GM12878 (cell line): ENCODE results near the gene LTA. TPM values are rescaled to one million over a fixed set of nuclear protein-coding genes. Genes with fewer than 3 reads are reported as not detected.

Experiments used
- CBFB ChIP-seq: IDR thresholded peaks from 2 replicates; pipeline ENCODE4 v1.6.1; 2016; ENCODE audit warnings: antibody characterized with exemption, low read depth
- CREB1 ChIP-seq: IDR thresholded peaks from 2 replicates; pipeline ENCODE4 v1.6.1; 2012; ENCODE audit warnings: low read depth, mild to moderate bottlenecking, inconsistent platforms
- EZH2 ChIP-seq: IDR thresholded peaks from 2 replicates; pipeline ENCODE4 v1.6.1; 2012; ENCODE audit warnings: low read depth, mild to moderate bottlenecking, control low read depth, inconsistent platforms, low read length, borderline replicate concordance; ENCODE audit not compliant: control insufficient read depth
- JUNB ChIP-seq: IDR thresholded peaks from 2 replicates; pipeline ENCODE4 v1.6.1; 2016; ENCODE audit warnings: antibody characterized with exemption, mild to moderate bottlenecking
- KLF5 ChIP-seq: fragments of 450-650 bp; IDR thresholded peaks from 2 replicates; pipeline ENCODE4 v1.6.1; 2014; ENCODE audit warnings: mild to moderate bottlenecking; ENCODE audit not compliant: partially characterized antibody
- NFYA ChIP-seq: IDR thresholded peaks from 2 replicates; pipeline ENCODE4 v1.6.1; 2011; ENCODE audit warnings: low read depth, mild to moderate bottlenecking, low read length, improper control_type of control experiment, borderline replicate concordance
- NFYB ChIP-seq: IDR thresholded peaks from 2 replicates; pipeline ENCODE4 v1.6.1; 2011; ENCODE audit warnings: low read depth, mild to moderate bottlenecking, low read length, improper control_type of control experiment, moderate library complexity; ENCODE audit not compliant: insufficient read depth
- POLR2AphosphoS5 ChIP-seq: IDR thresholded peaks from 2 replicates; pipeline ENCODE4 v1.6.1; 2011; ENCODE audit warnings: mild to moderate bottlenecking, low read length, inconsistent platforms
- RELA ChIP-seq: fragments of 450-650 bp; IDR thresholded peaks from 2 replicates; pipeline ENCODE4 v1.8.0; 2014; ENCODE audit warnings: borderline replicate concordance; ENCODE audit not compliant: partially characterized antibody
- RUNX3 ChIP-seq: IDR thresholded peaks from 2 replicates; pipeline ENCODE4 v1.6.1; 2012; ENCODE audit warnings: low read length, inconsistent platforms
- SRF ChIP-seq, 2 experiments: IDR thresholded peaks; 2 replicates each; pipeline ENCODE4 v1.6.1; 2011; ENCODE audit warnings: low read depth in 2 of 2, low read length in 2 of 2, mild to moderate bottlenecking in 1 of 2, moderate library complexity in 1 of 2
- STAT3 ChIP-seq: IDR thresholded peaks from 2 replicates; pipeline ENCODE4 v1.6.1; 2011; ENCODE audit warnings: low read depth, low read length, improper control_type of control experiment
- TAF1 ChIP-seq: IDR thresholded peaks from 2 replicates; pipeline ENCODE4 v1.6.1; 2011; ENCODE audit warnings: mild to moderate bottlenecking, low read depth, low read length, borderline replicate concordance
- TCF7 ChIP-seq: IDR thresholded peaks from 2 replicates; pipeline ENCODE4 v1.6.1; 2014; ENCODE audit warnings: antibody characterized with exemption, borderline replicate concordance
- ZSCAN29 ChIP-seq: fragments of 450-650 bp; IDR thresholded peaks from 2 replicates; pipeline ENCODE4 v1.6.1; 2017; ENCODE audit warnings: mild to moderate bottlenecking, moderate library complexity
- polyA plus RNA-seq, 11 experiments: library from polyadenylated mRNA; depleted of rRNA in 4 of 11; unstranded in 6 of 11; stranded (reverse) in 5 of 11; fragments of >200 nt; fragmentation: Nextera tagmentation in 4 of 11; fragmentation: Illumina TruSeq in 1 of 11; extraction: Ambion mirVana in 4 of 11; extraction: Trizol in 1 of 11; gene quantifications; 1 replicate in 1 of 11; 2 replicates in 10 of 11; pipeline versions ENCODE4 v1.2.1 to v1.2.3, GENCODE V29; 2011 to 2016; ENCODE audit warnings: inconsistent platforms in 2 of 11, missing spikeins in 2 of 11, low read depth in 1 of 11
- total RNA-seq, 4 experiments: library from RNA; depleted of rRNA in 3 of 4; stranded (reverse); fragments of >200 nt in 3 of 4; fragmentation: Illumina TruSeq in 1 of 4; extraction: Trizol in 1 of 4; gene quantifications; 2 replicates each; pipeline versions ENCODE4 v1.2.1 to v1.2.3, GENCODE V29; 2013 to 2021
- TF ChIP-seq, protein P1 (sequence below): fragments of 450-650 bp; conservative IDR thresholded peaks from 2 replicates; pipeline ENCODE4 v1.6.1; 2017; ENCODE audit warnings: mild to moderate bottlenecking, moderate library complexity
- TF ChIP-seq, protein P2 (sequence below): fragments of 450-650 bp; IDR thresholded peaks from 2 replicates; pipeline ENCODE4 v1.6.1; 2017; ENCODE audit warnings: borderline replicate concordance
- TF ChIP-seq, protein P3 (sequence below): fragments of 450-650 bp; IDR thresholded peaks from 2 replicates; pipeline ENCODE4 v1.6.1; 2018; ENCODE audit warnings: mild to moderate bottlenecking, low read depth, moderate library complexity; ENCODE audit not compliant: partially characterized antibody
- TF ChIP-seq, protein P4 (sequence below): fragments of 450-650 bp; IDR thresholded peaks from 2 replicates; pipeline ENCODE4 v1.6.1; 2016; ENCODE audit warnings: mild to moderate bottlenecking
- TF ChIP-seq, protein P5 (sequence below): fragments of 450-650 bp; IDR thresholded peaks from 2 replicates; pipeline ENCODE4 v1.6.1; 2018; ENCODE audit warnings: borderline replicate concordance, mild to moderate bottlenecking; ENCODE audit not compliant: partially characterized antibody

LTA gene
- total and polyA plus RNA-seq, 10 of the 15 experiments (the other 5 are each of a cell fraction or from before 2014, with no cell fraction given): 27.5 to 100 (median 75.1) TPM

DNA sequence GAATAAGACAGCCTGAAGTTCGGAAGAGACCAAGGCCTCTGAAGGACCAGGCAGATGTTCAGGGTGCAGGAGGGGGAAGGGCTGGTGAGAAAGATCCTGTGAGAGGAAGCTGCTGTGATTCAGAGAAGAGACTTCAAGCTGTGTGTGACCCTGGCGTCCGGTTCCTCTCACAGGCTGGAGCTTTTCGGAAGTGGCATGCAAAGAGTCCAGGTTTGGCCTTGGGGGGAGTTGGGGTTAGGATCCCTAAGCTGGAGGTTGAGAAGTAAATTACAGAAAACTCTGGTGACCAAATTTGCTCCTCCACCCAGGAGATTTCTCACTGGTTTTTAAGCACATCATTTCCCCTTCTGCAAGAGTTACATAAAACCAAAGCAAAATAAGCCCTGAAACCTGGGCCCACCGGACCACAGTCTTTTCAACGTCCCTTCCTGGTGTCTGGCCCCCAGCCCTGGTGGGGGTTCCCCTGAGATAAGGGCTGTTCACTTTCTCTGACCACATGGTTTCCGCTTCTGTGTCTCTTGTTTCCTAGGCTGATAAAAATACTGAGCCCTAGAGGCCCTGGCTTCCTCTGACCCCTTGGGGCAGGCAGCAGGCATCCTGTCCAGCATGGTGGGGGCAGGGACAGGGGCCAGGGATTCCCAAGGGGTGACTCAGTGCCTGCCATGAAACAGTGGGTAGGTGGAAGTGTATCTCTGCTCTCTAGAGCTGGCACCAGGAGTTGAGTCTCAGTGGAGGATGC, 12.0 kb upstream of the LTA start (continued):
- TF ChIP-seq CREB1: no peak; the same call in 1 of the 2 replicates
- peak; percentile 10; the same call in 1 of the 2 replicates for TF ChIP-seq TAF1
- TF ChIP-seq TCF7: no peak
- TF ChIP-seq, protein P1, sequence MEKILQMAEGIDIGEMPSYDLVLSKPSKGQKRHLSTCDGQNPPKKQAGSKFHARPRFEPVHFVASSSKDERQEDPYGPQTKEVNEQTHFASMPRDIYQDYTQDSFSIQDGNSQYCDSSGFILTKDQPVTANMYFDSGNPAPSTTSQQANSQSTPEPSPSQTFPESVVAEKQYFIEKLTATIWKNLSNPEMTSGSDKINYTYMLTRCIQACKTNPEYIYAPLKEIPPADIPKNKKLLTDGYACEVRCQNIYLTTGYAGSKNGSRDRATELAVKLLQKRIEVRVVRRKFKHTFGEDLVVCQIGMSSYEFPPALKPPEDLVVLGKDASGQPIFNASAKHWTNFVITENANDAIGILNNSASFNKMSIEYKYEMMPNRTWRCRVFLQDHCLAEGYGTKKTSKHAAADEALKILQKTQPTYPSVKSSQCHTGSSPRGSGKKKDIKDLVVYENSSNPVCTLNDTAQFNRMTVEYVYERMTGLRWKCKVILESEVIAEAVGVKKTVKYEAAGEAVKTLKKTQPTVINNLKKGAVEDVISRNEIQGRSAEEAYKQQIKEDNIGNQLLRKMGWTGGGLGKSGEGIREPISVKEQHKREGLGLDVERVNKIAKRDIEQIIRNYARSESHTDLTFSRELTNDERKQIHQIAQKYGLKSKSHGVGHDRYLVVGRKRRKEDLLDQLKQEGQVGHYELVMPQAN: no peak
- TF ChIP-seq, protein P2, sequence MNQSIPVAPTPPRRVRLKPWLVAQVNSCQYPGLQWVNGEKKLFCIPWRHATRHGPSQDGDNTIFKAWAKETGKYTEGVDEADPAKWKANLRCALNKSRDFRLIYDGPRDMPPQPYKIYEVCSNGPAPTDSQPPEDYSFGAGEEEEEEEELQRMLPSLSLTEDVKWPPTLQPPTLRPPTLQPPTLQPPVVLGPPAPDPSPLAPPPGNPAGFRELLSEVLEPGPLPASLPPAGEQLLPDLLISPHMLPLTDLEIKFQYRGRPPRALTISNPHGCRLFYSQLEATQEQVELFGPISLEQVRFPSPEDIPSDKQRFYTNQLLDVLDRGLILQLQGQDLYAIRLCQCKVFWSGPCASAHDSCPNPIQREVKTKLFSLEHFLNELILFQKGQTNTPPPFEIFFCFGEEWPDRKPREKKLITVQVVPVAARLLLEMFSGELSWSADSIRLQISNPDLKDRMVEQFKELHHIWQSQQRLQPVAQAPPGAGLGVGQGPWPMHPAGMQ: no peak
- no peak for TF ChIP-seq EZH2
- no peak for TF ChIP-seq NFYB
- TF ChIP-seq RELA: peak; percentile 78
- TF ChIP-seq, protein P3, sequence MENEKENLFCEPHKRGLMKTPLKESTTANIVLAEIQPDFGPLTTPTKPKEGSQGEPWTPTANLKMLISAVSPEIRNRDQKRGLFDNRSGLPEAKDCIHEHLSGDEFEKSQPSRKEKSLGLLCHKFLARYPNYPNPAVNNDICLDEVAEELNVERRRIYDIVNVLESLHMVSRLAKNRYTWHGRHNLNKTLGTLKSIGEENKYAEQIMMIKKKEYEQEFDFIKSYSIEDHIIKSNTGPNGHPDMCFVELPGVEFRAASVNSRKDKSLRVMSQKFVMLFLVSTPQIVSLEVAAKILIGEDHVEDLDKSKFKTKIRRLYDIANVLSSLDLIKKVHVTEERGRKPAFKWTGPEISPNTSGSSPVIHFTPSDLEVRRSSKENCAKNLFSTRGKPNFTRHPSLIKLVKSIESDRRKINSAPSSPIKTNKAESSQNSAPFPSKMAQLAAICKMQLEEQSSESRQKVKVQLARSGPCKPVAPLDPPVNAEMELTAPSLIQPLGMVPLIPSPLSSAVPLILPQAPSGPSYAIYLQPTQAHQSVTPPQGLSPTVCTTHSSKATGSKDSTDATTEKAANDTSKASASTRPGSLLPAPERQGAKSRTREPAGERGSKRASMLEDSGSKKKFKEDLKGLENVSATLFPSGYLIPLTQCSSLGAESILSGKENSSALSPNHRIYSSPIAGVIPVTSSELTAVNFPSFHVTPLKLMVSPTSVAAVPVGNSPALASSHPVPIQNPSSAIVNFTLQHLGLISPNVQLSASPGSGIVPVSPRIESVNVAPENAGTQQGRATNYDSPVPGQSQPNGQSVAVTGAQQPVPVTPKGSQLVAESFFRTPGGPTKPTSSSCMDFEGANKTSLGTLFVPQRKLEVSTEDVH: no peak
- peak; percentile 66 for TF ChIP-seq JUNB
- peak in 1 of 2 experiments; percentile 48; a peak in 1 of 4 replicates for TF ChIP-seq SRF (IDR thresholded peaks at IDR 0.05; ENCODE audit: low read depth in 2 of 2, low read length in 2 of 2)
- peak; percentile 52 for TF ChIP-seq POLR2AphosphoS5
- TF ChIP-seq RUNX3: peak; percentile 96
- TF ChIP-seq, protein P4, sequence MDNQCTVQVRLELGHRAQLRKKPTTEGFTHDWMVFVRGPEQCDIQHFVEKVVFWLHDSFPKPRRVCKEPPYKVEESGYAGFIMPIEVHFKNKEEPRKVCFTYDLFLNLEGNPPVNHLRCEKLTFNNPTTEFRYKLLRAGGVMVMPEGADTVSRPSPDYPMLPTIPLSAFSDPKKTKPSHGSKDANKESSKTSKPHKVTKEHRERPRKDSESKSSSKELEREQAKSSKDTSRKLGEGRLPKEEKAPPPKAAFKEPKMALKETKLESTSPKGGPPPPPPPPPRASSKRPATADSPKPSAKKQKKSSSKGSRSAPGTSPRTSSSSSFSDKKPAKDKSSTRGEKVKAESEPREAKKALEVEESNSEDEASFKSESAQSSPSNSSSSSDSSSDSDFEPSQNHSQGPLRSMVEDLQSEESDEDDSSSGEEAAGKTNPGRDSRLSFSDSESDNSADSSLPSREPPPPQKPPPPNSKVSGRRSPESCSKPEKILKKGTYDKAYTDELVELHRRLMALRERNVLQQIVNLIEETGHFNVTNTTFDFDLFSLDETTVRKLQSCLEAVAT: peak; percentile 64; the same call in 1 of the 2 replicates
- TF ChIP-seq KLF5: no peak
- TF ChIP-seq NFYA: no peak
- TF ChIP-seq CBFB: peak; percentile 91
- TF ChIP-seq, protein P5, sequence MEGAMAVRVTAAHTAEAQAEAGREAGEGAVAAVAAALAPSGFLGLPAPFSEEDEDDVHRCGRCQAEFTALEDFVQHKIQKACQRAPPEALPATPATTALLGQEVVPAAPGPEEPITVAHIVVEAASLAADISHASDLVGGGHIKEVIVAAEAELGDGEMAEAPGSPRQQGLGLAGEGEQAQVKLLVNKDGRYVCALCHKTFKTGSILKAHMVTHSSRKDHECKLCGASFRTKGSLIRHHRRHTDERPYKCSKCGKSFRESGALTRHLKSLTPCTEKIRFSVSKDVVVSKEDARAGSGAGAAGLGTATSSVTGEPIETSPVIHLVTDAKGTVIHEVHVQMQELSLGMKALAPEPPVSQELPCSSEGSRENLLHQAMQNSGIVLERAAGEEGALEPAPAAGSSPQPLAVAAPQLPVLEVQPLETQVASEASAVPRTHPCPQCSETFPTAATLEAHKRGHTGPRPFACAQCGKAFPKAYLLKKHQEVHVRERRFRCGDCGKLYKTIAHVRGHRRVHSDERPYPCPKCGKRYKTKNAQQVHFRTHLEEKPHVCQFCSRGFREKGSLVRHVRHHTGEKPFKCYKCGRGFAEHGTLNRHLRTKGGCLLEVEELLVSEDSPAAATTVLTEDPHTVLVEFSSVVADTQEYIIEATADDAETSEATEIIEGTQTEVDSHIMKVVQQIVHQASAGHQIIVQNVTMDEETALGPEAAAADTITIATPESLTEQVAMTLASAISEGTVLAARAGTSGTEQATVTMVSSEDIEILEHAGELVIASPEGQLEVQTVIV: no peak
- no peak for TF ChIP-seq STAT3
- no peak for TF ChIP-seq ZSCAN29
